Osteoblast (primary cell): Measurements from ENCODE around the gene CITED4. TPM values are rescaled to one million over a fixed set of nuclear protein-coding genes. Genes with fewer than 3 reads are reported as not detected.

Experiments used
- DNase-seq: peaks from one replicate; pipeline ENCODE4 v3.0.0; 2011; ENCODE audit warnings: low spot score, mixed read lengths; ENCODE audit not compliant: insufficient read length; ENCODE audit errors: missing footprints
- H2AFZ ChIP-seq: 2 replicates; pipeline ENCODE4 v1.6.0; 2011; ENCODE audit warnings: mild to moderate bottlenecking, low read length
- H3K27ac ChIP-seq: 2 replicates; pipeline ENCODE4 v1.5.1; 2011; ENCODE audit warnings: mild to moderate bottlenecking, low read depth, low read length, moderate library complexity
- H3K27me3 ChIP-seq: 2 replicates; pipeline ENCODE4 v1.6.0; 2012; ENCODE audit warnings: mild to moderate bottlenecking, control low read depth, inconsistent platforms, low read length, moderate library complexity; ENCODE audit not compliant: insufficient read depth
- H3K36me3 ChIP-seq: 2 replicates; pipeline ENCODE4 v1.5.1; 2011; ENCODE audit warnings: mild to moderate bottlenecking, low read length, control low read depth, moderate library complexity; ENCODE audit not compliant: insufficient read depth
- H3K4me1 ChIP-seq: 2 replicates; pipeline ENCODE4 v1.5.1; 2011; ENCODE audit warnings: mild to moderate bottlenecking, low read length, control low read depth, moderate library complexity; ENCODE audit not compliant: insufficient read depth
- H3K4me2 ChIP-seq: 2 replicates; pipeline ENCODE4 v1.6.0; 2011; ENCODE audit warnings: mild to moderate bottlenecking, low read length; ENCODE audit not compliant: insufficient read depth
- H3K4me3 ChIP-seq: fragments of 200-600 bp; sonication (generic); 3 replicates; pipeline ENCODE4 v1.5.1; 2012; ENCODE audit warnings: mild to moderate bottlenecking, low read length, inconsistent platforms; ENCODE audit not compliant: insufficient read depth
- H3K79me2 ChIP-seq: 2 replicates; pipeline ENCODE4 v1.6.0; 2012; ENCODE audit warnings: mild to moderate bottlenecking, low read length, control low read depth, inconsistent platforms; ENCODE audit not compliant: insufficient read depth
- H3K9me3 ChIP-seq: 2 replicates; pipeline ENCODE4 v1.5.1; 2011; ENCODE audit warnings: low read depth, low read length, control low read depth
- H4K20me1 ChIP-seq: 2 replicates; pipeline ENCODE4 v1.6.0; 2012; ENCODE audit warnings: mild to moderate bottlenecking, low read length, control low read depth; ENCODE audit not compliant: insufficient read depth
- total RNA-seq: library from RNA; depleted of rRNA; stranded (reverse); fragments of >200 nt; gene quantifications from 2 replicates; pipeline ENCODE4 v1.2.3, GENCODE V29; 2012
- TF ChIP-seq, protein P1 (sequence below): IDR thresholded peaks from 2 replicates; pipeline ENCODE4 v1.5.1; 2011; ENCODE audit warnings: mild to moderate bottlenecking, low read depth, low read length, moderate library complexity; ENCODE audit errors: extremely low read depth

The CITED4 gene
- total RNA-seq, 1 donor = 3.3 TPM

DNA sequence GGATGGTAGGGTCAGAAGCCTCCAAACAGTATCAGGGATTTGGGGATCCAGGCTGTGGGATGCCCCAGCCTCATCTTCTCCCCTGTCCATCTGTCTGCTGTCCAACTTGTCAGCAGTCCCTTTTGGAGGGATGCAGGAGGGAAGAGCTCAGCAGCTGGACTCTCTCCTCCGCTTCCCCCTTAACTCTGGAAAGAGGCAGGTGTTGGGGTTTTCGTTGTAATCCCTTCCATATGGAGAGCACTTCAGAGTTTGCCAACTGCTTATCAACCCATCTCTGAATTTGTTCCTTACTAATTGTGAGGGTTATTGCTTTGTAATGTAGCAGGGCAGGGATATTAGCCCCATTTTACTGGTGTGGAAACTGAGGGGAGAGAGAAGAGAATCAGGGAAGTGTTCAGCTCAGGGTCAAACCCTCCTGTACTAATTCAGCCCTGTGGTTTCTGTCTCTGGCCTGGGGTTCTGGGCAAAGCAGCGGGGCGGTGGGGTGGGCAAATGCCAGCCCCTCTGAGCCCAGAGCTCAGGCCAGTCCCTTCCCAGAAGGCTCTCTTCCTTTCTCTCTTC lies 3.2 kb downstream of the CITED4 start:
- no peak overlapping the region for H3K4me2 ChIP-seq
- no peak for DNase-seq
- H3K36me3 ChIP-seq = no peaks in the 10 kb centered on the region
- TF ChIP-seq, protein P1, sequence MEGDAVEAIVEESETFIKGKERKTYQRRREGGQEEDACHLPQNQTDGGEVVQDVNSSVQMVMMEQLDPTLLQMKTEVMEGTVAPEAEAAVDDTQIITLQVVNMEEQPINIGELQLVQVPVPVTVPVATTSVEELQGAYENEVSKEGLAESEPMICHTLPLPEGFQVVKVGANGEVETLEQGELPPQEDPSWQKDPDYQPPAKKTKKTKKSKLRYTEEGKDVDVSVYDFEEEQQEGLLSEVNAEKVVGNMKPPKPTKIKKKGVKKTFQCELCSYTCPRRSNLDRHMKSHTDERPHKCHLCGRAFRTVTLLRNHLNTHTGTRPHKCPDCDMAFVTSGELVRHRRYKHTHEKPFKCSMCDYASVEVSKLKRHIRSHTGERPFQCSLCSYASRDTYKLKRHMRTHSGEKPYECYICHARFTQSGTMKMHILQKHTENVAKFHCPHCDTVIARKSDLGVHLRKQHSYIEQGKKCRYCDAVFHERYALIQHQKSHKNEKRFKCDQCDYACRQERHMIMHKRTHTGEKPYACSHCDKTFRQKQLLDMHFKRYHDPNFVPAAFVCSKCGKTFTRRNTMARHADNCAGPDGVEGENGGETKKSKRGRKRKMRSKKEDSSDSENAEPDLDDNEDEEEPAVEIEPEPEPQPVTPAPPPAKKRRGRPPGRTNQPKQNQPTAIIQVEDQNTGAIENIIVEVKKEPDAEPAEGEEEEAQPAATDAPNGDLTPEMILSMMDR = no peak
- no peaks in the 10 kb centered on the region for H3K79me2 ChIP-seq
- H3K27me3 ChIP-seq = no peaks in the 10 kb centered on the region
- no peak overlapping the region for H3K27ac ChIP-seq
- H3K9me3 ChIP-seq = no peaks in the 10 kb centered on the region
- no peak overlapping the region for H2AFZ ChIP-seq
- H3K4me3 ChIP-seq = no peak overlapping the region
- H4K20me1 ChIP-seq = no peaks in the 10 kb centered on the region
- H3K4me1 ChIP-seq = peaks cover 9% of the 10 kb centered on the region

DNA sequence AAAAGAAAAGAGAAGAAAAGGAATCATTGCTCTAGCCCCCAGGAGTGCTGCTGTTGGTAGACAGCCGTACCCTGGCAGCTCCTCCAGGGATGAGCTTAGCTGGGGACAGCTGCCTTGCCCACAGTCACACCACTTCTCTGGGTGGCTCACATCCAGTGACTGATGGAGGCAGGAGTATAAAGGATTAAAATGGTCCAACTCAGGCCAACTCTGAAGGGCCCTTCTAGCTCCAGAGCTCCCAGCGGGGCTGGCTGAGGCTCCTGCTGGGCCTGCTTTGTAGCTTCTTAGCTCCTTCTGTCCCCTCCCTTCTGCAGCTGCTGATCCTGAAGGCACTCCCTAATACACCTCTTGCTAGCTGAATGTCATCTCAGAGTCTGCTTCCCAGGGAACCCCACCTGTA lies 4.4 kb downstream of the CITED4 start:
- no peak overlapping the region for H3K27ac ChIP-seq
- DNase-seq = no peak
- H2AFZ ChIP-seq = no peak overlapping the region
- no peaks in the 10 kb centered on the region for H3K9me3 ChIP-seq
- H3K36me3 ChIP-seq = no peaks in the 10 kb centered on the region
- no peaks in the 10 kb centered on the region for H3K27me3 ChIP-seq
- no peak overlapping the region for H3K4me3 ChIP-seq
- TF ChIP-seq, protein P1 = no peak
- H4K20me1 ChIP-seq = no peaks in the 10 kb centered on the region
- H3K79me2 ChIP-seq = no peaks in the 10 kb centered on the region
- H3K4me1 ChIP-seq = peaks cover 8% of the 10 kb centered on the region
- no peak overlapping the region for H3K4me2 ChIP-seq

DNA sequence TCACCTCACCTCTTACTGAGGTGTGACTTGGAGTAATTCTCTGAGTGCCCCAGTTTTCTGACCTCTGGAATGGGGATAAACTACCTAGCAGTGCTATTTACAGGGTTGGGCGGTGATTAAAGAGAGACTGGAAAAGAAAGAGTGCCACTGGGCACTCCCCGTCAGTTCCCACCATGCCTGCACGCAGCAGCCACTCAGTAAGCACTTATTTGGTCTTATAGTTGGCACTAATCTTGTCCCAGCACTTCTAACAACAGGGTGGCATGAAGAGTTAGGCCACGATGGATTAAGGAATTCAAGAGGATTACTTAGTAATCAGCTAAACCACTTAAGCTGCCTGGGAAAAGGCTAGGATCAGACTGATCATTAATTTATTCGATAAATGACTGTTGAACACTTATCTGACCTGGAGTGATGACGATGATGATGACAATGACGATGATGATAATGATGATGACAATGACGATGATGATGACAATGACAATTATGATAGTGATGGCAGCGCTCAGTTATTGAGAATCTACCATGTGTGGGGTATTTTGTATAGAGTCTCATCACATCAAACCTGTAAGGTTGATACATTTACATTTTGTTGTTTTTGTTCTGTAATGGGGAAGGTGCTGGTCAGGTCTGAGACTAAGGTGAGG lies 5.4 kb downstream of the CITED4 start:
- Histone ChIP-seq H3K4me3 (no peak overlapping the region), H3K27ac (no peak overlapping the region), H3K4me2 (no peak overlapping the region), H3K4me1 (peaks cover 5% of the 10 kb centered on the region), H2AFZ (no peak overlapping the region), H4K20me1 (no peaks in the 10 kb centered on the region), H3K79me2 (no peaks in the 10 kb centered on the region), H3K9me3 (no peaks in the 10 kb centered on the region), H3K36me3 (no peaks in the 10 kb centered on the region), H3K27me3 (no peaks in the 10 kb centered on the region)
- DNase-seq = no peak
- TF ChIP-seq, protein P1 = no peak

DNA sequence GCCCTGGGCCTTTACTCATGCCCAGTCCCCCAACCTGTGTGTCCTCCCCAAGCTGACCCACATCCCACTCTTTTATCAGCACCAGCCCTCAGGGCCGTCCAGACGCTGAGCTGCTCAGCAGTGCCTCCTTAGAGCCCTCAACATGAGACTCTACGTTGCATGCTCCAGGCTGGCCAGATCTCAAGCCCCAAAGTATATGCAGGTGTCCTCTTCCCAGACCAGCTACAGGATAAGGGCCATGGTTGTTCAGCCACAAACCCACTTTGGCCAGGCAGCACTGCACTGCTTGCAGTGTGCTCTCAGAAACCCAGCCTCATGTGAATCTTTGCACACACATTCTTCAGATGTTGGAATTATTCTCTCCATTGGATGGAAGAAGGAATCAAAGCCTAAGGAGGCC lies 6.0 kb downstream of the CITED4 start:
- H3K27ac ChIP-seq = no peak overlapping the region
- no peak for DNase-seq
- no peaks in the 10 kb centered on the region for H3K27me3 ChIP-seq
- no peak overlapping the region for H3K4me2 ChIP-seq
- H3K79me2 ChIP-seq = no peaks in the 10 kb centered on the region
- H2AFZ ChIP-seq = no peak overlapping the region
- no peaks in the 10 kb centered on the region for H4K20me1 ChIP-seq
- peaks cover 4% of the 10 kb centered on the region for H3K4me1 ChIP-seq
- no peak overlapping the region for H3K4me3 ChIP-seq
- H3K9me3 ChIP-seq = no peaks in the 10 kb centered on the region
- TF ChIP-seq, protein P1 = no peak
- no peaks in the 10 kb centered on the region for H3K36me3 ChIP-seq
